Stimulated activated naive CD4-positive, alpha-beta T cell (primary cell): ENCODE results near the gene VWF.

Experiments used
- DNase-seq, 6 experiments: peaks; one replicate each; lab custom pipeline; 2025; lab: John Stamatoyannopoulos, UW

Gene VWF

GRCh38 chr12:5910790-5911548 lies 213.5 kb downstream of the VWF start:
- DNase-seq, result no peak

DNA sequence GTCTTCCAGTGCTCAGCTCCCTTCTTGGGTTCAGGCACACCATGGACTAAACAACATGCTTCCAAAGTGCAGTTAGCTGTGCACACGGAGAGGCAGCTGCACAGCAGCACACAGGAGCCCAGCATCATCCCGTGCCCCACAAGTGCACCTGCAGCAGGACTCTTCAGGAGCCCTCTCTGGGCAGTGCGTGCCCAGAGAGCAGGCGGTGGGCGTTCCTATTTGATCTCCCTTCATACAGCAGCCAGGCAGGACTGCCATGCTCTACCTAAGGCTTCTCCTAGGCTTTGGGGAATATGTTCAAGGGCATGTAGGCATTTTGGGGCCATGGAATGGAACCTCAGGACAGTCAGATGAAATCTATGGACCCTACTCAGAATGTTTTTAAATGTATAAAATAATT lies 214.9 kb downstream of the VWF start:
- DNase-seq, result no peak

GRCh38 chr12:5908251-5908650 lies 216.2 kb downstream of the VWF start:
- DNase-seq, result no peak

- no peak for DNase-seq
These were observed 216.7 kb downstream of the VWF start for GRCh38 chr12:5907807-5908206.

GRCh38 chr12:5905757-5906156 lies 218.7 kb downstream of the VWF start:
- DNase-seq, result no peak

DNA sequence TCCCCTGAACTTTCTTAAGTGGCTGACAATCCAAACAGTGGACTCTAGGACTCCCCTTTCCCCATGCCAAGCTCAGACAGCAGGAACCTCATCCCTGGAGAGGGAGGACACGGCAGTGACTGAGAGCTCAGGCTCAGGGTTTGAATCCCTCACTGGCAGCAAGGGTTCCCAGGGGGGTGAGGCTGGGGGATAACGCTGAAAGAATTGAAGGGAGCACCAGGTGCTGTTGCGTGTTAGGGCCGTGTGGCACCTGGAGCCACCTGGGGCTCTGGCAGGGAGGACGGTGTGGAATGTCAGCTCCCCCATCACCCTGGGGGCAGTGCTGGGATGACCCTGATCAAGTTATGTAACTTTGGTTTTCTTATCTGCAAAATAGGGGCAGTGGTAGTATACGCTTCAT lies 219.5 kb downstream of the VWF start:
- no peak for DNase-seq

DNA sequence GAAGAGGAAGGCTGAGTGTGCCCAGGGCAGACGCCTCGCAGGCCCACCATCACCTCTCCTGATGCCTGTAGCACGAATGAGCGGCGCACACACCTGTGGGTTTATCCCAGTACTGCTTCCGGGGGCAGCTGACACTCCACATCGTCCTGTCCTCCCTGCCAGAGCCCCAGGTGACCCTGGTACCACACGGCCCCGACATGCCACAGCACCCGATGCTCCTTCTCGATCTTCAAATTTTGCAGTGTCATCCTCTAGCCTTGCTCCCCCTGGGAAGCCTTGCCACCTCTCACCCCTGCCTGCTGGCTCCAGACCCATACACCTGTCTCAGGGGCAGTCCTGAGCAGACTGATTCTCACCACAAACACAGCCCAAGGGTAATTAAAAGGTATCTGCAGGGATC lies 220.0 kb downstream of the VWF start:
- no peak for DNase-seq

DNA sequence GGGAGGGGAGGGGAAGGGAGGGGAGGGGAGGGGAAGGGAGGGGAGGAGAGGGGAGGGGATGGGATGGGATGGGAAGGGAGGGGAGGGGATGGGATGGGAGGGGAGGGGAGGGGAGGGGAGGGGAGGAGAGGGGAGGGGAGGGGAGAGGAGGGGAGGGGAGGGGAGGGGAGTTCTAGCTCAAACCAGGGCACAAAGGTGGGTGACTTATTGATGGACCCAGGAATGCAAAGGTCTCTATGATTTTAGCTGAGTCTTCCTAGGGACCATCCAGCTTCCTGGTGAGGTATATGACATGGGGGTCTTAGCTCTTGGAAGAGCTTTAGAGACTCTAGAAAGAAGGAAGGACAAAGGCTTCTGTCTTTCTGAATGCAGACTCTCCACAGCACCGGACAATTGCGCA lies 221.7 kb downstream of the VWF start:
- DNase-seq, result no peak

GRCh38 chr12:5901416-5901815 lies 223.1 kb downstream of the VWF start:
- DNase-seq, result no peak

GRCh38 chr12:5900533-5901205 lies 223.8 kb downstream of the VWF start:
- DNase-seq, result no peak

- DNase-seq, result no peak
These were observed 224.4 kb downstream of the VWF start for GRCh38 chr12:5900076-5900475.

DNA sequence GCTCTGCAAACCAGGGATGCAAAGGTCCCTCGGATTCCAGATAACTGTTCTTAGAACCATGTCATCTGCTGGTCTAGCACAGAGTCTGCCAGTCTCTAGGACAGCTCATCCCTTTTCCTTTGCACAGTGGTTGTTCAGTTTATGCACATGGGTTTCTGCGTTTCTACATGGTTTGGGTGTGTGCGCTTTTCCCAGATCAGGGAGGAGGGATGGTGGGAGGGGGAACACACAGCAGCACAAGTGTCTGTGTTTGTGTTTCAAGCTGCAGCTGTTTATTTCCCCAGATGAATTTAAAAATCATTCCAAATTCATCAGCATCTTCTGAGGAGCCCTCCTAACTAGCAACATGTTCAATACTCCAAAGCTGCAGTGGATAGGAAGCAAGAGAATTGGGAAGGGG lies 224.8 kb downstream of the VWF start:
- DNase-seq, result no peak

GRCh38 chr12:5898874-5899273 lies 225.6 kb downstream of the VWF start:
- no peak for DNase-seq
